Retinal pigment epithelial cell (primary cell): ENCODE measurements around the gene PDLIM5.

Experiments used
- DNase-seq: peaks from one replicate; pipeline ENCODE4 v3.0.0-alpha.2; 2010; ENCODE audit warnings: low read depth
- H3K4me3 ChIP-seq: 2 replicates; pipeline ENCODE4 v1.5.1; 2011; ENCODE audit warnings: mild to moderate bottlenecking, low read length, control low read depth, moderate library complexity
- CTCF ChIP-seq: conservative IDR thresholded peaks from 2 replicates; pipeline ENCODE4 v1.5.1; 2011; ENCODE audit warnings: low read depth, low read length, control low read depth, inconsistent platforms

Gene PDLIM5

GRCh38 chr4:94534401-94535312 is 82.9 kb downstream of the PDLIM5 start:
- no peak for TF ChIP-seq CTCF
- no peak for DNase-seq

GRCh38 chr4:94536049-94536448 is 84.3 kb downstream of the PDLIM5 start:
- H3K4me3 ChIP-seq: no peak overlapping the region
- DNase-seq: no peak
- TF ChIP-seq CTCF: no peak

More at GRCh38 chr4:94534401-94535312, 82.9 kb downstream of the PDLIM5 start:
- no peak overlapping the region for H3K4me3 ChIP-seq

GRCh38 chr4:94536649-94537469 is 85.1 kb downstream of the PDLIM5 start:
- H3K4me3 ChIP-seq: no peak overlapping the region
- no peak for TF ChIP-seq CTCF
- peak; percentile 50 for DNase-seq

GRCh38 chr4:94537921-94538628 is 86.3 kb downstream of the PDLIM5 start:
- no peak for TF ChIP-seq CTCF
- DNase-seq: no peak
- H3K4me3 ChIP-seq: no peak overlapping the region

- TF ChIP-seq CTCF: no peak
- DNase-seq: no peak
- no peak overlapping the region for H3K4me3 ChIP-seq
Observed at GRCh38 chr4:94540476-94540875, 88.7 kb downstream of the PDLIM5 start.

- H3K4me3 ChIP-seq: no peak overlapping the region
- no peak for DNase-seq
- no peak for TF ChIP-seq CTCF
Observed at GRCh38 chr4:94544811-94545210, 93.1 kb downstream of the PDLIM5 start.
